ENCODE measurements around the gene MARK1. TPM values are rescaled to one million over a fixed set of nuclear protein-coding genes. Genes with fewer than 3 reads are reported as not detected.

MARK1 gene
- total RNA-seq, 1 experiment from 2014 or later: 8.8 TPM

- DNase-seq (ENCODE audit: low read depth): no peak
These were observed 183.3 kb downstream of the MARK1 start for GRCh38 chr1:220711056-220711809.

Other genes starting within 250 kb of the MARK1 start
- 3.1 and 5.3 TPM in 2 replicates for gene C1orf115, start 162.2 kb downstream of the MARK1 start, total RNA-seq (2014; rRNA removed; shearing (Covaris generic))
- gene MTARC2, start 220.2 kb downstream of the MARK1 start, total RNA-seq (2014; rRNA removed; shearing (Covaris generic)): 1.8 and 3.8 TPM in 2 replicates

Data from Daoy (cell line).